NT2/D1 (cell line): ENCODE measurements around the gene PSME1.

Source experiments
- YY1 ChIP-seq: IDR thresholded peaks from 2 replicates; pipeline ENCODE4 v1.6.1; 2011; ENCODE audit not compliant: insufficient read length, insufficient read depth
- ZNF274 ChIP-seq: IDR thresholded peaks from 2 replicates; pipeline ENCODE4 v1.6.1; 2011; ENCODE audit warnings: mild to moderate bottlenecking, low read depth, low read length

DNA sequence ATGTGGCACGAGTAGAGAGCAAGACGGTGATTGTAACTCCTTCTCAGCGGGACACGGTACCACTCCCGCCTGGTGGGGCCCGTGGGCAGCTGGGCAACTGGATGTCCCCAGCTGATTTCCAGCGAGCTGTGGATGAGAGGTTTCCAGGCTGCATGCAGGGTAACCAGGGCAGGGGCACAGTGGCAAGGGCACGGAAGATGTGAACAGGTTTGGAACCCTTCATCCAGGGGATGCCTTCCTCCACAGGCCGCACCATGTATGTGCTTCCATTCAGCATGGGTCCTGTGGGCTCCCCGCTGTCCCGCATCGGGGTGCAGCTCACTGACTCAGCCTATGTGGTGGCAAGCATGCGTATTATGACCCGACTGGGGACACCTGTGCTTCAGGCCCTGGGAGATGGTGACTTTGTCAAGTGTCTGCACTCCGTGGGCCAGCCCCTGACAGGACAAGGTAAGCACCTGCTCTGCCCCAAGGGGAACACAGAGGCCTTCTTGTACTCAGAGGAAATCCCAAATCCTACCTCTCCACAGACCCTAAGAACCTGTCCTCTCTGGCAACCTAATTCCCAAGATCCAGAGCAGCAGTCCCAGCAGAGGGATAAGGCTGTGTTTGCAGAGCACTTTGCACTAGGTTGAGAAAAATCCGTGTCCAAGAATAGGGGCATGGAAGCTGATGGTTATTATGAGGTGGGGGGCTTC is 37.6 kb upstream of the PSME1 start:
- TF ChIP-seq YY1 (no peak), ZNF274 (no peak)
